Neural cell (in vitro differentiated cells): Measurements from ENCODE around the gene PCDH15. TPM values are rescaled to one million over a fixed set of nuclear protein-coding genes. Genes with fewer than 3 reads are reported as not detected.

Experiments
- H2AFZ ChIP-seq: fragments of 200-600, 300-800 bp; sonication (generic), shearing (Covaris generic); 2 replicates; pipeline ENCODE4 v1.6.0; 2014; ENCODE audit warnings: low read depth, mild to moderate bottlenecking, antibody characterized with exemption, low read length, moderate library complexity
- H3F3A ChIP-seq: fragments of 200-600 bp; shearing (Covaris generic); 2 replicates; pipeline ENCODE4 v1.6.1; 2016; ENCODE audit warnings: mild to moderate bottlenecking, moderate library complexity, mixed read lengths, antibody characterized with exemption, low read length; ENCODE audit not compliant: insufficient read depth, poor library complexity, severe bottlenecking
- H3K27ac ChIP-seq: fragments of 200-600, 300-800 bp; sonication (generic), shearing (Covaris generic); 2 replicates; pipeline ENCODE4 v1.5.1; 2014; ENCODE audit warnings: mild to moderate bottlenecking, low read length, moderate library complexity
- H3K27me3 ChIP-seq: fragments of 300-800, 200-600 bp; sonication (generic), shearing (Covaris generic); 2 replicates; pipeline ENCODE4 v1.6.0; 2014; ENCODE audit warnings: mild to moderate bottlenecking, low read depth, low read length, moderate library complexity; ENCODE audit not compliant: insufficient read depth
- H3K36me3 ChIP-seq: fragments of 300-800, 200-600 bp; sonication (generic), shearing (Covaris generic); 2 replicates; pipeline ENCODE4 v1.5.1; 2014; ENCODE audit warnings: mild to moderate bottlenecking, antibody characterized with exemption, low read length, moderate library complexity; ENCODE audit not compliant: insufficient read depth
- H3K4me2 ChIP-seq: fragments of 300-800, 200-600 bp; sonication (generic), shearing (Covaris generic); 2 replicates; pipeline ENCODE4 v1.6.0; 2014; ENCODE audit warnings: mild to moderate bottlenecking, low read length
- H3K4me3 ChIP-seq: fragments of 300-800, 200-600 bp; sonication (generic), shearing (Covaris generic); 2 replicates; pipeline ENCODE4 v1.5.1; 2014; ENCODE audit warnings: mild to moderate bottlenecking, low read length, moderate library complexity
- H3K79me2 ChIP-seq: fragments of 200-600 bp; shearing (Covaris generic); replicated peaks from 2 replicates; pipeline ENCODE4 v1.6.0; 2014; ENCODE audit warnings: mild to moderate bottlenecking, low read length, moderate library complexity; ENCODE audit not compliant: insufficient read depth
- H3K9ac ChIP-seq: fragments of 300-800, 200-600 bp; sonication (generic), shearing (Covaris generic); 2 replicates; pipeline ENCODE4 v1.6.1; 2016; ENCODE audit warnings: mild to moderate bottlenecking, low read length, mixed read lengths
- H3K9me2 ChIP-seq: fragments of 200-600 bp; shearing (Covaris generic); 2 replicates; pipeline ENCODE4 v1.6.1; 2016; ENCODE audit warnings: mild to moderate bottlenecking, low read length, mixed read lengths; ENCODE audit not compliant: insufficient read depth
- H3K9me3 ChIP-seq: fragments of 200-600, 300-800 bp; sonication (generic), shearing (Covaris generic); 2 replicates; pipeline ENCODE4 v1.6.1; 2016; ENCODE audit warnings: mild to moderate bottlenecking, mixed run types, low read length, moderate library complexity, mixed read lengths
- H4K20me1 ChIP-seq: fragments of 200-600 bp; shearing (Covaris generic); 2 replicates; pipeline ENCODE4 v1.6.1; 2016; ENCODE audit warnings: mild to moderate bottlenecking, mixed run types; ENCODE audit not compliant: insufficient read depth
- CTCF ChIP-seq: fragments of 450-650 bp; IDR thresholded peaks from 2 replicates; pipeline ENCODE4 v1.5.1; 2014; ENCODE audit warnings: antibody characterized with exemption, mild to moderate bottlenecking, moderate library complexity; ENCODE audit not compliant: poor library complexity, severe bottlenecking
- EP300 ChIP-seq: fragments of 450-650 bp; conservative IDR thresholded peaks from 2 replicates; pipeline ENCODE4 v1.6.1; 2014; ENCODE audit warnings: antibody characterized with exemption, mild to moderate bottlenecking, moderate library complexity; ENCODE audit not compliant: poor library complexity, severe bottlenecking
- EZH2 ChIP-seq: fragments of 200-600, 300-800 bp; shearing (Covaris generic), sonication (generic); IDR thresholded peaks from 2 replicates; pipeline ENCODE4 v1.6.1; 2014; ENCODE audit warnings: antibody characterized with exemption, low read length, borderline replicate concordance, mild to moderate bottlenecking; ENCODE audit not compliant: insufficient read depth, poor library complexity, severe bottlenecking
- MXI1 ChIP-seq: fragments of 450-650 bp; conservative IDR thresholded peaks from 2 replicates; pipeline ENCODE4 v1.6.1; 2014; ENCODE audit warnings: antibody characterized with exemption, mild to moderate bottlenecking; ENCODE audit not compliant: poor library complexity, severe bottlenecking
- POLR2AphosphoS5 ChIP-seq: IDR thresholded peaks from 2 replicates; pipeline ENCODE4 v1.6.1; 2012
- RAD21 ChIP-seq: fragments of 450-650 bp; conservative IDR thresholded peaks from 2 replicates; pipeline ENCODE4 v1.6.1; 2014; ENCODE audit warnings: antibody characterized with exemption, mild to moderate bottlenecking, moderate library complexity
- REST ChIP-seq: IDR thresholded peaks from 2 replicates; pipeline ENCODE4 v1.6.1; 2012; ENCODE audit warnings: borderline replicate concordance
- SMC3 ChIP-seq: fragments of 450-650 bp; conservative IDR thresholded peaks from 2 replicates; pipeline ENCODE4 v1.6.1; 2014; ENCODE audit warnings: antibody characterized with exemption, mild to moderate bottlenecking, moderate library complexity; ENCODE audit not compliant: poor library complexity
- TAF1 ChIP-seq: IDR thresholded peaks from 2 replicates; pipeline ENCODE4 v1.6.1; 2012; ENCODE audit warnings: low read depth
- polyA plus RNA-seq: library from polyadenylated mRNA; depleted of rRNA; stranded (reverse); fragments of >200 nt; gene quantifications from 2 replicates; pipeline ENCODE4 v1.2.3, GENCODE V29; 2014

The PCDH15 gene
- polyA plus RNA-seq, 1 donor from 2014 or later: 1.2 TPM

- Histone ChIP-seq H3K27ac (no peak overlapping the region), H3K27me3 (no peaks in the 10 kb centered on the region), H3K4me2 (no peak overlapping the region), H3K9me2 (no peaks in the 10 kb centered on the region), H3K4me3 (no peak overlapping the region), H4K20me1 (no peaks in the 10 kb centered on the region), H3K79me2 (no peaks in the 10 kb centered on the region), H3K9me3 (no peaks in the 10 kb centered on the region), H3K36me3 (no peaks in the 10 kb centered on the region), H3K9ac (no peak overlapping the region), H3F3A (no peaks in the 10 kb centered on the region), H2AFZ (no peak overlapping the region)
- TF ChIP-seq MXI1 (no peak), CTCF (no peak), REST (no peak), TAF1 (no peak), SMC3 (no peak), POLR2AphosphoS5 (no peak), EP300 (no peak), RAD21 (no peak), EZH2 (no peak)
Observed at GRCh38 chr10:54614072-54614471, 187.0 kb downstream of the PCDH15 start.

GRCh38 chr10:54613162-54613561, 187.9 kb downstream of the PCDH15 start:
- Histone ChIP-seq H3K27ac (no peak overlapping the region), H3K4me3 (no peak overlapping the region), H3K79me2 (no peaks in the 10 kb centered on the region), H3K9me3 (no peaks in the 10 kb centered on the region), H3K36me3 (no peaks in the 10 kb centered on the region), H3K9ac (no peak overlapping the region), H3K4me2 (no peak overlapping the region), H3F3A (no peaks in the 10 kb centered on the region), H2AFZ (no peak overlapping the region), H3K27me3 (no peaks in the 10 kb centered on the region), H4K20me1 (no peaks in the 10 kb centered on the region), H3K9me2 (no peaks in the 10 kb centered on the region)
- no peak for TF ChIP-seq CTCF
- TF ChIP-seq MXI1: no peak
- TF ChIP-seq TAF1: no peak
- no peak for TF ChIP-seq POLR2AphosphoS5
- TF ChIP-seq RAD21: no peak
- TF ChIP-seq SMC3: no peak
- no peak for TF ChIP-seq REST
- TF ChIP-seq EP300: no peak
- TF ChIP-seq EZH2: no peak
